HUES6 (cell line): ENCODE data around the gene JAK2.

ENCODE experiments used
- H3K27ac ChIP-seq: 2 replicates; pipeline ENCODE4 v1.7.0; 2013; ENCODE audit warnings: low read depth, mild to moderate bottlenecking, low read length, inconsistent platforms
- H3K27me3 ChIP-seq: 2 replicates; pipeline ENCODE4 v1.6.1; 2013; ENCODE audit warnings: low read length; ENCODE audit not compliant: control insufficient read depth, insufficient read depth
- H3K36me3 ChIP-seq: 2 replicates; pipeline ENCODE4 v1.6.1; 2013; ENCODE audit warnings: low read length; ENCODE audit not compliant: control insufficient read depth, insufficient read depth
- H3K4me1 ChIP-seq: 2 replicates; pipeline ENCODE4 v1.6.1; 2013; ENCODE audit warnings: low read length; ENCODE audit not compliant: control insufficient read depth, insufficient read depth
- H3K4me3 ChIP-seq: 2 replicates; pipeline ENCODE4 v1.5.1; 2013; ENCODE audit warnings: low read depth, low read length
- H3K9ac ChIP-seq: one replicate; pipeline ENCODE4 v1.6.1; 2013; ENCODE audit warnings: mild to moderate bottlenecking, low read length
- H3K9me3 ChIP-seq: 2 replicates; pipeline ENCODE4 v1.6.1; 2013; ENCODE audit warnings: low read depth, low read length; ENCODE audit not compliant: control insufficient read depth, insufficient read depth

The JAK2 gene

DNA sequence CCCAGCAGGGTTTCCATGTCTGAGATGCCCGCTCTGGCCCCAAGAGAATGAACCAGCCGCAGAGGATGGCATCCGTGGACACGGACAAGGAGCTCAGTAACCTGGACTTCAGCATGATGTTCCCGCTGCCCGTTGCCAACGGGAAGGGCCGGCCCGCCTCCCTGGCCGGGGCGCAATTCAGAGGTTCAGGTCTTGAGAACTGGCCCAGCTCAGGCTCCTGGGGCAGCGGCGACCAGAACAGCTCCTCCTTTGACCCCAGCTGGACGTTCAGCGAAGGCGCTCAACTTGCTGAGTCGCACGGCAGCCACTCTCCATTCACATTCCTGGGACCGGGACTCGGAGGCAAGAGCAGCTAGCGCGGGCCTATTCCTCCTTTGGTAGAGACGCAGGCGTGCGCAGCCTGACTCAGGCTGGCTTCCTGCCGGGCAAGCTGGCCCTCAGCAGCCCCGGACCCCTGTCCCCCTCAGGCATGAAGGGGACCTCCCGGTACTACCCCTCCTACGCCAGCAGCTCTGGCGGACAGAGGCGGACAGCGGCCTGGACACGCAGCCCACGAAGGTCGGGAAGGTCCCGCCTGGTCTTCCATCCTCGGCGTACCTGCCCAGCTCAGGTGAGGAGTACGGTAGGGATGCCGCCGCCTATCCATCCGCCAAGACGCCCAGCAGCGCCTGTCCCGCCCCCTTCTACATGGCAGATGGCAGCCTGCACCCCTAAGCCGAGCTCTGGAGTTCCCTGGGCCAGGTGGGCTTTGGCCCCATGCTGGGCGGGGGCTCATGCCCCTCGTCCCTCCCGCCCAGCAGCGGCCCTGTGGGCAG is 126.0 kb downstream of the JAK2 start:
- Histone ChIP-seq H3K4me1 (no peaks in the 10 kb centered on the region), H3K9ac (no peak overlapping the region), H3K36me3 (peaks cover 4% of the 10 kb centered on the region), H3K27ac (no peak overlapping the region), H3K4me3 (no peak overlapping the region), H3K9me3 (no peaks in the 10 kb centered on the region), H3K27me3 (no peaks in the 10 kb centered on the region)

DNA sequence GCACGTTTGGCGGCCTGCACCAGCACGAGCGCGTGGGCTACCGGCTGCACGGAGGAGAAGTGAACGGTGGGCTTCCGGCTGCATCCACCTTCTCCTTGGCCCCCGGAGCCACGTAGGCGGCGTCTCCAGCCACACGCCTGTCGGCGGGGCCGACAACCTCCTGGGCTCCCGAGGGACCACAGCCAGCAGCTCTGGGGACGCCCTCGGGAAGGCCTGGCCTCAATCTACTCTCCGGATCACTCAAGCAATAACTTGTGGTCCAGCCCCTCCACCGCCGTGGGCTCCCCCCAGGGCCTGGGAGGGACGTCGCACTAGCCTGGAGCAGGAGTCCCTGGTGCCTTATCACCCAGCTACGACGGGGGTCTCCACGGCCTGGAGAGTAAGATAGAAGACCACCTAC is 126.6 kb downstream of the JAK2 start:
- H3K4me3 ChIP-seq: no peak overlapping the region
- H3K4me1 ChIP-seq: no peaks in the 10 kb centered on the region
- peaks cover 4% of the 10 kb centered on the region for H3K36me3 ChIP-seq
- H3K9ac ChIP-seq: no peak overlapping the region
- H3K27ac ChIP-seq: no peak overlapping the region
- H3K9me3 ChIP-seq: no peaks in the 10 kb centered on the region
- no peaks in the 10 kb centered on the region for H3K27me3 ChIP-seq

DNA sequence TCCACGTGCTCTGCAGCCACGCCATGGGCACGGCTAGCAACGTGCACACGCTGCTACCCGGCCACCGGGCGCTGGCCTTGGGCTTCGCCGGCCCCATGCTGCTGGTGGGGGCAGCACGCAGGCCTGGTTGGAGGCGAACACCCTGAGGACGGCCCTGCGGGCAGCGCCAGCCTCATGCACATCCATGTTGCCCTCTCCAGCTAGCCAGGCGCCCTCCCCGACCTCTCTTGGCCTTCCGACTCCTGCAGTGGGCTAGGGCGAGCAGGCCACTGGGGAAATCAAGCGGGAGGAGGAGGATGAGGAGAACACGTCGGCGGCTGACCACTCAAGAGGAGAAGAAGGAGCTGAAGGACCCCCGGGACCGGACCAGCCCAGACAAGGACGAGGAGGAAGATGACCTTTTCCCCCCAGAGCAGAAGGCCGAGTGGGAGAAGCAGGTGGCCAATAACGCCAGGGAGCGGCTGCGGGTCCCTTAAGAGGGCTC is 127.1 kb downstream of the JAK2 start:
- H3K27ac ChIP-seq: no peak overlapping the region
- H3K4me3 ChIP-seq: no peak overlapping the region
- H3K27me3 ChIP-seq: no peaks in the 10 kb centered on the region
- no peaks in the 10 kb centered on the region for H3K9me3 ChIP-seq
- H3K9ac ChIP-seq: no peak overlapping the region
- H3K36me3 ChIP-seq: peaks cover 4% of the 10 kb centered on the region
- H3K4me1 ChIP-seq: no peaks in the 10 kb centered on the region

DNA sequence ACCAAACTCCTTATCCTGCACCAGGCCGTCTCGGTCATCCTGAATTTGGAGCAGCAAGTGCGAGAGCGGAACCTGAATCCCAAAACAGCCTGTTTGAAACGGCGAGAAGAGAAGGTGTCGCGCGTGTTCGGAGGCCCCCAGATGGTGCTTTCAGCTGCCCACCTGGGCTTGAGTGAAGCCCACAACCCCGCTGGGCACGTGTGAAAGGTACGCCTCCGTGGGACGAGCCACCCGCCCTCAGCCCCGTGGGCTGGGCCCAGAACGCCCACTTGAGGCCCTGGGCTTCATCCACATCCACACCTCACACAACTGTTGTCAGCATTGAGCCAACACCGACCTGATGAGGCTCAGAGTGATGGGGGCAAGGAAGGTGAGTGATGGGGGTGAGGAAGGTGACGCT is 127.6 kb downstream of the JAK2 start:
- no peak overlapping the region for H3K4me3 ChIP-seq
- no peak overlapping the region for H3K27ac ChIP-seq
- H3K36me3 ChIP-seq: peaks cover 4% of the 10 kb centered on the region
- H3K4me1 ChIP-seq: no peaks in the 10 kb centered on the region
- H3K27me3 ChIP-seq: no peaks in the 10 kb centered on the region
- H3K9me3 ChIP-seq: no peaks in the 10 kb centered on the region
- no peak overlapping the region for H3K9ac ChIP-seq

DNA sequence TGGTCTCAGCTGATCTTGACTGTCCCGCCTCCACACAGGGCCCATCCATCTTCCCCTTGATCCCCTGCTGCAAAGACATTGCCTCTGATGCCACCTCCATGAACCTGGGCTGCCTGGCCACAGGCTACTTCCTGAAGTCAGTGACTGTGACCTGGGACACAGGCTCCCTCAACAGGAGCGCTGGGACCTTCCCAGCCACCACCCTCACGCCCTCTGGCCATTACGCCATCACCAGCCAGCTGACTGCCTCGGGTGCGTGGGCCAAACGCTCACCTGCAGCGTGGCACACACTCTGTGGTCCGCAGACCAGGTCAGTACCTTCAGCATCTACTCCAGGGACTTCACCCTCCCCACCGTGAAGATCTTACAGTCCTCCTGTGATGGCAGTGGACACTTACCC is 128.5 kb downstream of the JAK2 start:
- H3K36me3 ChIP-seq: peaks cover 4% of the 10 kb centered on the region
- H3K4me3 ChIP-seq: no peak overlapping the region
- H3K9ac ChIP-seq: no peak overlapping the region
- H3K9me3 ChIP-seq: no peaks in the 10 kb centered on the region
- no peaks in the 10 kb centered on the region for H3K27me3 ChIP-seq
- H3K4me1 ChIP-seq: no peaks in the 10 kb centered on the region
- no peak overlapping the region for H3K27ac ChIP-seq

DNA sequence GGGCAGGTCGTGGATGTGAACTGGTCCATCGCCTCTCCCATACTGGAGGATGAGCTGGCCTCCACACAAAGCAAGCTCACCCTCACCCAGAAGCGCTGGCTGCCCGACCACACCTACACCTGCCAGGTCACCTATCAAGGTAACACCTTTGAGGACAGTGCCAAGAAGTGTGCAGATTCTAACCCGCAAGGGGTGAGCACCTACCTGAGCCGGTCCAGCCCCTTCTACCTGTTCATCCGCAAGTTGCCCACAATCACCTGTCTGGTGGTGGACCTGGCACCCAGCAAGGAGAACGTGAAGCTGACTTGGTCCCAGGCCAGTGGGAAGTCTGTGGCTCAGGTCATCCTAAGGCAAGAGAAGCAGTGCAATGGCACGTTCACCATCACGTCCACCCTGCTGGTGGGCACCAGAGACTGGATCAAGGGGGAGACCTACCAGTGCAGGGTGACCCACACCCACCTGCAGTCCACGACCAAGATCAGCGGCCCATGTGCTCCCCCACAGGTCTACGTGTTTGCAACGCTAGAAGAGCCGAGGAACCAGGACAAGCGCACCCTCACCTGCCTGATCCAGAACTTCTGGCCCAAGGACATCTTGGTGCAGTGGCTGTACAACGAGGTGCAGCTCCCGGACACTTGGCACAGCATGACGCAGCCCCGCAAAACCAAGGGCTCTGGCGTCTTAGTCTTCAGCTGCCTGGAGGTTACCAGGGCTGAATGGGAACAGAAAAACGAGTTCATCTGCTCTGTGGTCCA is 129.1 kb downstream of the JAK2 start:
- H3K4me3 ChIP-seq: no peak overlapping the region
- no peak overlapping the region for H3K27ac ChIP-seq
- H3K9me3 ChIP-seq: no peaks in the 10 kb centered on the region
- H3K4me1 ChIP-seq: no peaks in the 10 kb centered on the region
- peaks cover 4% of the 10 kb centered on the region for H3K36me3 ChIP-seq
- H3K9ac ChIP-seq: no peak overlapping the region
- no peaks in the 10 kb centered on the region for H3K27me3 ChIP-seq

DNA sequence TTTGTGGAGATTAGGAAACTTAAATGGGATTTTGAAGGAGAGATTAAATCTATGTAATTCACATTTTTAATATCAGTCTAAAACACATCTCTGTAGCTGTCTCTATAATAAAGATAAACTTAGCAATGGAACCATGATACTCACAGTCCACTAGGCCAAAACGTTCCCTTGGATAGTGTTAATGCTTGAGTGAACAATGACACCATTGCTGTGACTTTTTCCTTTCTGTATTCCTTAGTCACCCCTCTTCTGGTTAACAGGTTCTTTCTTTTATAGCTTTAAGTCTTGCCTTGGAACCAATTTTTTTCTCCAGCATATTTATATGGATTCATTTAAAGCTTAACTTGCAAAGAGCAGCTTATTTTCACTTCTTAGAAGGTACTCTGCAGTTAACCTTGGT is 137.0 kb downstream of the JAK2 start:
- Histone ChIP-seq H3K9ac (no peak overlapping the region), H3K27me3 (no peaks in the 10 kb centered on the region), H3K36me3 (no peaks in the 10 kb centered on the region), H3K4me3 (no peak overlapping the region), H3K9me3 (no peaks in the 10 kb centered on the region), H3K27ac (no peak overlapping the region), H3K4me1 (no peaks in the 10 kb centered on the region)

DNA sequence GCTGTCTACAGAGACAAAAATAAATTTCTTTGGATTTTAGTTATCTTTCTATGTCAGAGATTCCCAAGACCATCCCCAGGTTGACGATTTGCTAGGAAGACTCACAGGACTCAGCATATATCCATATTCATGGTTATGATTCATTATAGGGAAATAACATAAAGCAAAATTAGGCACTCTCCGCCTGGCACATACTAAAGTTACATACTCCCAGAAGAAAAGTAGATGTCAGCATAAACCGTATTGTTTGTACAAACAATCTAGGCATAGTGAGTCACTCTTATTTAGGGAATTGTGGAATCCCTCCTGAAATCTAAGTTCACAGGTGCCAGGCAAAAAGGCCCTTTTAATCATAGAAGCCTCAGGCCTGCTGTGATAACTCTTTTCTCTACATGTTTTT is 137.4 kb downstream of the JAK2 start:
- Histone ChIP-seq H3K9me3 (no peaks in the 10 kb centered on the region), H3K9ac (no peak overlapping the region), H3K4me3 (no peak overlapping the region), H3K4me1 (no peaks in the 10 kb centered on the region), H3K27me3 (no peaks in the 10 kb centered on the region), H3K27ac (no peak overlapping the region), H3K36me3 (no peaks in the 10 kb centered on the region)

DNA sequence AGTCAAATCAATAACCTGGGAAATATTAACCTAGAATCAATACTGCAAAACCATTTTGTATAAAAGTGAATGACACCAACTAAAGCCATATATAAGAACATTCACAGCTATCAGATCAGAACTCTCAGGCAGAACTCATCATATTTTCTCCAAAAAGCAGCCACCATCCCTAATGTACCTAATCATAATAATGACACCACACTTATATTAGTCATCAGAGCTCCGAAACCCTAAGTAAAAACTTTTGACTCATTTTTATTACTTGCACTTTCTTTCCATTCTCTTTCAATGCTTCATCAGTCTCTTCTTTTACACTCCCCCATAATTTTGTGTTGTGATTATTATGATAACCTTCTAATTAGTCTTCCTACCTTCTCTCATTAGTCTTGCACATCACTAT is 155.1 kb downstream of the JAK2 start:
- Histone ChIP-seq H3K4me3 (no peak overlapping the region), H3K27ac (no peak overlapping the region), H3K9ac (no peak overlapping the region), H3K4me1 (no peaks in the 10 kb centered on the region), H3K27me3 (no peaks in the 10 kb centered on the region), H3K9me3 (no peaks in the 10 kb centered on the region), H3K36me3 (no peaks in the 10 kb centered on the region)

DNA sequence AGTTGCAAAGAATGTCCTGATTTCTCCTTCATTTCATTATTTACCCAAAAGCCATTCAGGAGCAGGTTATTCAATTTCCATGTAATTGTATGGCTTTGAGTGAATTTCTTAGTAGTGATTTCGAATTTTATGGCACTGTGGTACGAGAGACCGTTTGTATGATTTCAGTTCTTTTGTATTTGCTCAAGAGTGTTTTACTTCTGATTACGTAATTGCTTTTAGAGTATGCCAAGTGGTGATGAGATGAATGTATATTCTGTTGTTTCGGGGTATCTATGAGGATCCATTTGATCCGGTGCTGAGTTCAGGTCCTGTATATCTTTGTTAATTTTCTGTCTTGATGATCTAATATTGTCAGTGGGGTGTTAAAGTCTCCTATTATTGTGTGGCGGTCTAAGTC is 159.1 kb downstream of the JAK2 start:
- no peaks in the 10 kb centered on the region for H3K36me3 ChIP-seq
- H3K4me3 ChIP-seq: no peak overlapping the region
- no peaks in the 10 kb centered on the region for H3K9me3 ChIP-seq
- no peaks in the 10 kb centered on the region for H3K27me3 ChIP-seq
- H3K27ac ChIP-seq: no peak overlapping the region
- H3K4me1 ChIP-seq: no peaks in the 10 kb centered on the region
- no peak overlapping the region for H3K9ac ChIP-seq

DNA sequence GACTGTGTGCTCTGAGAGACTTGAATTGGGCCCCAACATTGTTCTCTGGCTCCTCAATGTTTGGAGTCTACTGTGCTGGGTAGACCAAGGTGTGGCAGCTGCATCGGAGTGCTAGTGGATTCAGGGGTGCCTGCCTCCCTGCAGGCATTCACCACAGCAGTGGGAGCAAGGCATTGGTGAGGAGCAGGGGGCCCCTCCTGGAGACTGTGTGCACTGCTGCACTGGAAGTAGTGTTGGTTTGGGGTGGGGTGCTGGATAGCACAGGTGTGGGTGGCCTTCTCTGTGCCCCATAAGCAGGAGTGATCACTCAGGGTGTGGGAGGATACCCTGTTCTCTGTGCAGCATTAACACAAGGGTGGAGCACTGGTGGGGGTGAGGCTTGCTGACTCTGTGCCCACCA is 161.2 kb downstream of the JAK2 start:
- no peak overlapping the region for H3K9ac ChIP-seq
- H3K27me3 ChIP-seq: no peaks in the 10 kb centered on the region
- H3K9me3 ChIP-seq: no peaks in the 10 kb centered on the region
- no peaks in the 10 kb centered on the region for H3K36me3 ChIP-seq
- no peak overlapping the region for H3K27ac ChIP-seq
- H3K4me3 ChIP-seq: no peak overlapping the region
- no peaks in the 10 kb centered on the region for H3K4me1 ChIP-seq
